ENCODE data around the gene SERBP1.

DNA sequence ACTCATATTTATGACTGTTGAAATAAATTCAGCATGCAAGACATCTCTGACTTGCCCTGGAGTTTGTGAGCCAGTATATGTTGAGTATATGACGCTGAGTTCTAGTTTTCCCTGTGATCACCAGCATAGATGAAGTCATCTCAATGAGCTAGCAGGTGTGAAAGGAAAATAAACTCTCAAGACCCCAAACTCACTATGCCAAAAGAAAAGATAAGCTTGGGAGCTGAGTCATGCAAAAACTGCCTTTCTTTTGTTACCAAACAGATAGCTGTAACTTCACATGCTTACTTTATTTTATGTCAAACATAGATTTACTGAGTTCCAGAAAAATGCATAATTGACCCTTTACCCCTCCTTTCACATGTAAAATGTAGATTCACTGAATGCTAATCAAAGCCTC, 52.9 kb downstream of the SERBP1 start:
- no peak for TF ChIP-seq EP300 (IDR thresholded peaks at IDR 0.05)
- no peak for TF ChIP-seq CTCF (IDR thresholded peaks at IDR 0.05)
- TF ChIP-seq POLR2AphosphoS5 (IDR thresholded peaks at IDR 0.05): no peak
- no peak for TF ChIP-seq POLR2A (IDR thresholded peaks at IDR 0.05; ENCODE audit: low read depth)
